WERI-Rb-1 (cell line): ENCODE data around the gene AJAP1.

ENCODE experiments used
- DNase-seq: peaks from one replicate; pipeline ENCODE4 v3.0.0-alpha.2; 2020
- H3K27ac ChIP-seq: fragments of 250-450 bp; sonication (Bioruptor Pico); 2 replicates; pipeline ENCODE4 v1.5.1; 2020; ENCODE audit warnings: mild to moderate bottlenecking, moderate library complexity
- H3K27me3 ChIP-seq: fragments of 250-450 bp; sonication (Bioruptor Pico); 2 replicates; pipeline ENCODE4 v1.5.1; 2021; ENCODE audit warnings: mild to moderate bottlenecking, low read depth, moderate library complexity; ENCODE audit not compliant: insufficient read depth, severe bottlenecking
- H3K36me3 ChIP-seq: fragments of 250-450 bp; sonication (Bioruptor Pico); 2 replicates; pipeline ENCODE4 v1.5.1; 2020; ENCODE audit warnings: mild to moderate bottlenecking, moderate library complexity
- H3K4me3 ChIP-seq: 2 replicates; pipeline ENCODE4 v1.5.1; 2011; ENCODE audit warnings: low read depth, mild to moderate bottlenecking, control low read depth, low read length
- H3K9me3 ChIP-seq: fragments of 250-450 bp; sonication (Bioruptor Pico); 2 replicates; pipeline ENCODE4 v1.5.1; 2021; ENCODE audit warnings: mild to moderate bottlenecking, moderate library complexity; ENCODE audit not compliant: severe bottlenecking
- TF ChIP-seq, protein P1 (sequence below): IDR thresholded peaks from 2 replicates; pipeline ENCODE4 v1.5.1; 2011; ENCODE audit warnings: low read depth, mild to moderate bottlenecking, control low read depth, inconsistent platforms, low read length

AJAP1 gene

DNA sequence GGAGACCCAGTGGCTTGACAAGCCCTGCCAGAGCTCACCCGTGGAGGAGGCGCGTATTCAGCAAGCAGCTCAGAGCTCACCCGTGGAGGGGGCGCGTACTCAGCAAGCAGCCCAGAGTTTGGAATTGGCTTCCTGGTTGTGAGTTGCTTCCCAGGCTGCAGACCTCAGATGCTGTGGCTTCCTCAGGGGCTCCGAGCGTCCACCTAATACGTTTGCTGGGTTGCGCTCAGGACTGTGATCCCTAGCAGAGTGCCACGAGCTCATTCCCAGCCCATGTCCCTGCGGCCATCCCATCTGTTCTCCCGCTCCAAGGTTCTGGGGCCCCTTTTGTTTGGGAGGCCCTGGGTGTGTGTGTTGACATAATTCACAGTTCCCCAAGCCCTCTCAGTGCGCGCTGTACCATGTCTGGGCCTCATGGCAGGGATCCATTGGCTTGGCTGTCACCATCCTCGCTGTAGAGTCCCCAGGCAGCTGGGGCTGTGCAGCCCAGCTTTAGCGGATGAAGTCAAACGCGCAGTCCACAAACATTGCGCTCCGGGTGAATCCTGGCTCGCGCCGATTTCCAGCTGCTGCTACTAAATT is 3.6 kb downstream of the AJAP1 start:
- H3K27me3 ChIP-seq = peaks cover 89% of the 10 kb centered on the region
- no peaks in the 10 kb centered on the region for H3K36me3 ChIP-seq
- H3K9me3 ChIP-seq = no peaks in the 10 kb centered on the region
- H3K4me3 ChIP-seq = no peak overlapping the region
- TF ChIP-seq, protein P1, sequence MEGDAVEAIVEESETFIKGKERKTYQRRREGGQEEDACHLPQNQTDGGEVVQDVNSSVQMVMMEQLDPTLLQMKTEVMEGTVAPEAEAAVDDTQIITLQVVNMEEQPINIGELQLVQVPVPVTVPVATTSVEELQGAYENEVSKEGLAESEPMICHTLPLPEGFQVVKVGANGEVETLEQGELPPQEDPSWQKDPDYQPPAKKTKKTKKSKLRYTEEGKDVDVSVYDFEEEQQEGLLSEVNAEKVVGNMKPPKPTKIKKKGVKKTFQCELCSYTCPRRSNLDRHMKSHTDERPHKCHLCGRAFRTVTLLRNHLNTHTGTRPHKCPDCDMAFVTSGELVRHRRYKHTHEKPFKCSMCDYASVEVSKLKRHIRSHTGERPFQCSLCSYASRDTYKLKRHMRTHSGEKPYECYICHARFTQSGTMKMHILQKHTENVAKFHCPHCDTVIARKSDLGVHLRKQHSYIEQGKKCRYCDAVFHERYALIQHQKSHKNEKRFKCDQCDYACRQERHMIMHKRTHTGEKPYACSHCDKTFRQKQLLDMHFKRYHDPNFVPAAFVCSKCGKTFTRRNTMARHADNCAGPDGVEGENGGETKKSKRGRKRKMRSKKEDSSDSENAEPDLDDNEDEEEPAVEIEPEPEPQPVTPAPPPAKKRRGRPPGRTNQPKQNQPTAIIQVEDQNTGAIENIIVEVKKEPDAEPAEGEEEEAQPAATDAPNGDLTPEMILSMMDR = no peak
- DNase-seq = no peak
- H3K27ac ChIP-seq = no peak overlapping the region

DNA sequence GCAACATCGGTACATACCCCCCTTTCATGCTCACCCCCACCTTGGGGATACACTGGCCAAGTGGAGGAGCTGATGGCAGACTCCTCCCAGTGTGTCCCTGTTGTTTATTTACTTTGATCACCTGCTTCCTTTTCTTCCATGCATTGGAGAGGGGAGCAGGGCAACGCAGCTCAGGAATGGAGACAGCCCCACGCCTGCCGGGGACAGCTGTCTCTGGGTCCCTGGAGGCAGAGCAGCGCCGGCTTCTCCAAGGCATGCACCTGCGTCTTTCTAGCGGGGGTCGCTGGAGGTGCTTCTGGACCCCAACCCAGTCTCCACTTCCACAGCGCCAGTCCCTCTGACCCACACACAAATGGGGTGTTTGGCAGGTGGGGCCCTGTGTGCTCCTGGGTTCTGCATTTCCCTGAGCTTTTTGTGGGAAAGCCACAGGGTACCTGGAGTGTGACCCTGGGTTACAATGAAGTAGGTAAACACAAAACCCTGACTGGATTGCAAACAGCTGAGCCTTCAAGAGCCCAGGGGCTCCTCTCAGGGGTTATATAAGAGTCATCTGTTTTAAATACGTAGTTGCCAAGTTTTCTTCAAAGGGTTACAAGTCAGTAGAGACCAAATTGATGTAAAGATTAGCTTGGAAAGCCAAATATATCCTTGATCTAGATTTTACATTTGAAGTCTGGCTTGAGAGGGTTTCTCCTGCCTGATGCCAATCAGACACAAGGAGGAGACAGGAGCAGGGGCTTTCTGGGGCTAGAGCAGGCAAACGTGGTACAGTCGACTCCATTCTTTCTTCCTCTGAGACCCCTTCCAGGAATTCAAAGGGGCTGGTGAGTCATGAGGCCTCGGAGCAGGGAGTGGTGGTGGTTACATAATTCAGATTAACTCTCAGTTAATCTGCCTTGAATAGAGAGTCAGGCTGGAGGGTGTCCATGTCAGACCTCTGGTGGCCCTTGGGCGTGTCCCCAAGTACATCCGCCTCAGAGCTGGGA is 4.5 kb downstream of the AJAP1 start:
- H3K27ac ChIP-seq = no peak overlapping the region
- H3K9me3 ChIP-seq = no peaks in the 10 kb centered on the region
- H3K27me3 ChIP-seq = peaks cover 88% of the 10 kb centered on the region
- no peaks in the 10 kb centered on the region for H3K36me3 ChIP-seq
- peak; percentile 38 for DNase-seq
- TF ChIP-seq, protein P1 = no peak
- no peak overlapping the region for H3K4me3 ChIP-seq

DNA sequence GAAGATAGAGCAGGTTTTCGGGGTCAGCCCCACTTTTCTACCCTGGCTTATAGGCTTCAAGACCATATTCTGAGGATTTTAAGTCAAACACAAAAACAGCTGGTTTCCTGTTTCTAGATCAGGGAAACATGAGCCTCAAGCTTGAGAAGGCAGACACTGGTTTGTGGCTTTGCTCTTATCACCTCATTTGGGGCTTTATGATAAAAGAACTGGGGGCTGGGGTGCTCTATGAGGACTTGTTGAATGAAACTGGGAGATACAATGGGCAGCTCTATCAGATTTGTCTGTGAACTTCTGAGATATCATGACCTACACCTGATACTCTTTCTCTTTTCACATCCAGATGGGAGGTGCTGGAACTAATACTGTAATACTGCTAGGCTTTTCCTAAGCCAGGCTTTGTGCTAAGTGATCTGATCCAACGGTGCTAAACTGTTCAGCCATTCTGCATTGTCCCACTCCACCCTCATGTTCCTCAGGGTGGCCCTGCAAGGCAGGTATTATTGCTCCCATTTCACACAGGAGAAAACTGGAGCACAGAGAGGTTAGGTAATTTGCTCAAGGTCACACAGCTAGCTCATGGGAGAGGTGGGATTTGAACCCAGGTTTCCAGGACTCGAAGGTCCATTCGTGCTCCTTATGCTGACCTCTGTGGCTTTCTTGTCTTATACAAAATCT is 6.6 kb downstream of the AJAP1 start:
- H3K27ac ChIP-seq = no peak overlapping the region
- no peaks in the 10 kb centered on the region for H3K9me3 ChIP-seq
- H3K4me3 ChIP-seq = no peak overlapping the region
- no peaks in the 10 kb centered on the region for H3K36me3 ChIP-seq
- peaks cover 92% of the 10 kb centered on the region for H3K27me3 ChIP-seq
- DNase-seq = peak; percentile 33
- TF ChIP-seq, protein P1 = no peak

DNA sequence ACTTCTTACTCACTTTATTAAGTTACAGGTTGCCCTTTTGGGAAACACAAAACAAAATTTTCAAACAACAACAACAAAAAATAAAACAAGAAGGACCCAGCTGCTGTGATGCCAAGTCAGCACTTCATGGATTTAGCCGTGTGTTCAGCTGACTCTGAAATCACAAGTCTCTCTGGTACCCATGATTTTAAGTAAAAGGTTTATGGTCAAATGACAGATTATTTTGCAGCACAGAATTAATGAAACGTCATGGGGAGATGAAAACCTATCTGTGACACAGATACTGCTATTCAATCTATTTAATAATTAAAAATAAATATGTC is 7.1 kb downstream of the AJAP1 start:
- no peak for DNase-seq
- TF ChIP-seq, protein P1 = no peak
- Histone ChIP-seq H3K27me3 (peaks cover 87% of the 10 kb centered on the region), H3K9me3 (no peaks in the 10 kb centered on the region), H3K27ac (no peak overlapping the region), H3K36me3 (no peaks in the 10 kb centered on the region), H3K4me3 (no peak overlapping the region)

DNA sequence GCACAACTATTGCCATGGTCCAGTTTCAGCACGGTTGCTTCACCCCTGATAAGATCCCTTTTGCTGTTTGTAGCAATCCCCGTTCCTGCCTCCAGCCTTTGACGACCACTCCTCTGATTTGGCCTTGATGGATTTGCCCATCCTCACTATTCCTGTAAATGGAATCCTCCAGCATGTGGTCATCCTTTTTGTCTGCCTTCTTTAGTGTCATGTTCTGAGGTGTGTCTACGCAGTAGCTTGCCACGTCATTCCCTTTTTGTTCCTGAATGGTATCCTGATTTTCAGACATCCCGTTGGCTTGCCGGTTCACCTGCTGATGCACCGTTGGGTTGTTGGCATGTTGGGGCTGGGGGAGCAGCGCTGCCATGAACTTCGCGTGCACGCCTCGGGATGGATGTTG is 7.8 kb downstream of the AJAP1 start:
- Histone ChIP-seq H3K36me3 (no peaks in the 10 kb centered on the region), H3K9me3 (no peaks in the 10 kb centered on the region), H3K4me3 (no peak overlapping the region), H3K27me3 (peaks cover 81% of the 10 kb centered on the region), H3K27ac (no peak overlapping the region)
- no peak for DNase-seq
- TF ChIP-seq, protein P1 = no peak
